GM18508 (cell line): ENCODE results near the gene EPHA4.

Experiments
- ATAC-seq: cut with Tn5 transposase; IDR thresholded peaks from one replicate; pipeline ENCODE4 v1.9.1; 2021; ENCODE audit warnings: moderate number of reproducible peaks; ENCODE audit not compliant: insufficient read depth, unreplicated experiment

EPHA4 gene

GRCh38 chr2:221449406-221449805 is 122.7 kb downstream of the EPHA4 start:
- no peak for ATAC-seq

GRCh38 chr2:221448844-221449390 is 123.2 kb downstream of the EPHA4 start:
- no peak for ATAC-seq

- ATAC-seq, result no peak
These were observed 123.9 kb downstream of the EPHA4 start for GRCh38 chr2:221448057-221448843.

- ATAC-seq, result no peak
These were observed 124.8 kb downstream of the EPHA4 start for GRCh38 chr2:221447310-221447709.

GRCh38 chr2:221446140-221446539 is 126.0 kb downstream of the EPHA4 start:
- ATAC-seq, result no peak

GRCh38 chr2:221444106-221444505 is 128.0 kb downstream of the EPHA4 start:
- no peak for ATAC-seq

GRCh38 chr2:221443645-221444044 is 128.5 kb downstream of the EPHA4 start:
- no peak for ATAC-seq

GRCh38 chr2:221442128-221442527 is 130.0 kb downstream of the EPHA4 start:
- ATAC-seq, result no peak

- no peak for ATAC-seq
These were observed 132.2 kb downstream of the EPHA4 start for GRCh38 chr2:221439761-221440479.

- no peak for ATAC-seq
These were observed 135.0 kb downstream of the EPHA4 start for GRCh38 chr2:221437056-221437455.

GRCh38 chr2:221435171-221435570 is 136.9 kb downstream of the EPHA4 start:
- ATAC-seq, result no peak

- no peak for ATAC-seq
These were observed 138.0 kb downstream of the EPHA4 start for GRCh38 chr2:221434142-221434541.

GRCh38 chr2:221431477-221431876 is 140.6 kb downstream of the EPHA4 start:
- no peak for ATAC-seq

- no peak for ATAC-seq
These were observed 142.2 kb downstream of the EPHA4 start for GRCh38 chr2:221429741-221430491.

- no peak for ATAC-seq
These were observed 143.2 kb downstream of the EPHA4 start for GRCh38 chr2:221428896-221429295.

- no peak for ATAC-seq
These were observed 145.2 kb downstream of the EPHA4 start for GRCh38 chr2:221426929-221427328.

GRCh38 chr2:221425891-221426290 is 146.2 kb downstream of the EPHA4 start:
- ATAC-seq, result no peak

- no peak for ATAC-seq
These were observed 146.8 kb downstream of the EPHA4 start for GRCh38 chr2:221425353-221425752.

- no peak for ATAC-seq
These were observed 148.8 kb downstream of the EPHA4 start for GRCh38 chr2:221423210-221423804.

GRCh38 chr2:221422516-221423209 is 149.4 kb downstream of the EPHA4 start:
- no peak for ATAC-seq
